NCI-H2081 (cell line): ENCODE measurements around the gene UNC5C.

Source experiments
- DNase-seq, 2 experiments: peaks; one replicate each; lab custom pipeline; 2025; lab: John Stamatoyannopoulos, UW

UNC5C gene

DNA sequence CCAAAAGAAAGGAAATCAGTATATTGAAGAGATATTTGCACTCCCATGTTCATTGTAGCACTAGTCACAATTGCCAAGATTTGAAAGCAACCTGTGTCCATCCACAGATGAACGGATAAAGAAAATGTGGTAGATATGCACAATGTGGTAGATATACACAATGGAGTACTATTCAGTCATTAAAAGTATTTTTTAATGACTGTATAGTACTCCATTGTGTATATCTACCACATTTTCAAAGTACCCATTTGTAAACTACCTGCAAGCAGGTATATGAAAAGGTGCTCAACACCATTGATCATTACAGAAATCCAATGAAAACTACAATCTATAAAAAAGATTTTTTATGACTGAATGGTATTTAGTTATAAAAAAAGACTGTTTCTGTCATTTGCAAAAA, 200.4 kb downstream of the UNC5C start:
- DNase-seq, result no peak

GRCh38 chr4:95343235-95343634, 205.5 kb downstream of the UNC5C start:
- DNase-seq, result no peak

- DNase-seq, result no peak
Measured at GRCh38 chr4:95340191-95340590, 208.6 kb downstream of the UNC5C start.

DNA sequence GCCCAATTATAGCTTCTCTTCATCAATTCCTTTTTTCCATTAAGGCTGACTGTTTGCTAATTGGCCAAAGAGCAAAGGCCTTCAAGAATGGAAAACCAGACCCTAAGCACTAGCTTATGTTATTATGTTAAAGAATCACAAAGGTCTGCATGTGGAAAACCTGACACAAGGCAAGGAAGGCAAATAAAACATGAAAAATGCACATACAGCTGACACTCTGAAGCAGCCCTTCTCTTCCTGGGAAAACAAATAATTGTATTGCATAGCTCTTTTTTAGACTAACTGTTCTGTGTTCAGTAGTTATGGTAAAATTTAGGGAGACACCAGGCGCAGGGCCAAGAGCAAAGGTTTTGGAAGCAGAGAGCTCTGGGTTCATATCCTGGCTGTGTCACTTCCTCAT, 223.1 kb downstream of the UNC5C start:
- no peak for DNase-seq

- DNase-seq, result no peak
Measured at GRCh38 chr4:95319169-95319568, 229.6 kb downstream of the UNC5C start.

DNA sequence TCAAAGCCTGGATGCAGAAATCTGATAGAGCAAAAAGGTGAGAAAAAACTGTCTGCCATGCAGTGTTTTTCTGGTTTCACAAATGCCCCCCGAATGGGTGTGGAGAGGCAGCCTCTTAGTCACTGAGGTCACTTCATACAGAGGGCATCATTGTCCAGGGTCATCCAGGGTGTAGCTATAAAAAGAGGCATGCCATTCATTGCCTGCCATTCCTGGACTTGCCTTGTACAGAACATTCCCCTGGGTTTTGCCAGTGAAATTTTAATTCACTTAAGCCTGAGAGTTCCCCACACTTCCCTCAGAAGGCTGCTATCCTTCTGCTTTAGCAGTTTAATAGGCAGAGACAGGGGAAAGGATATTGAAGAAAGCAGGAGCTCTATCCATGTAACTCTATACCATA, 230.3 kb downstream of the UNC5C start:
- no peak for DNase-seq

GRCh38 chr4:95318044-95318443, 230.7 kb downstream of the UNC5C start:
- DNase-seq, result no peak

DNA sequence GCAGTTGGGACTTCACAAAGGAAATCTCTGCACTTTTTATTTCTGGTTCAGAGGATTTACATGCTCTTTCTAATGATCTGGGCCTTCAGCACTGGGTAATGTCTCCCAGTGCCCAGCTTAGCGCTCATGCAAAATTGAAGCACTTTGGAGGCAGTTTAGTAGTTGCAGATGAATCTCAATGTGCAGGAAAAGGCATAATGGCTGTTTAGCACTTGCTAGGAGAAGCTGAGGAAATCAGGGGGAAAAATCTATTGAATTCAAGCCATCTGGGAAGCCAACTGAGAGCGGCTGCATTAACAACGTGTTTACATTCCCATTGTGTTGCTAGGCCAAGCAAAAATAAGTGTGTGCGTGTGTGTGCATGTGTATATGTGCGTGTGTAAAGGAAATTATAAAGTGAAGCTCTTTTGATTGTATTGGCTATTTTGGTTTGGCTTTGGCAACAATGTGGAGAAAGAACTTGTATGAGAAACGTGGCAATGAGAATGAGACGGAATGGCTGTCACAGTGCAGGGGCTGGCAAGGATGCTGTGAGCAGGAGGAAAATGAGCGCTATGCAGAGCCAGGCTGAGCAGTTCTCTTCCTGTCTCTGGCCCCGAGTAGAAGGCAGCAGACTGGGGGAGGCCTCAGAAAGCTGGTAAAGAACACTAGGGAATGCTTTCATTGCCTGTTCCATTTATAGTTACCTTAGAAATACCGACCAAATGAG, 231.5 kb downstream of the UNC5C start:
- peak in 1 of 2 experiments; percentile 12 for DNase-seq

GRCh38 chr4:95314573-95314972, 234.2 kb downstream of the UNC5C start:
- DNase-seq, result no peak

DNA sequence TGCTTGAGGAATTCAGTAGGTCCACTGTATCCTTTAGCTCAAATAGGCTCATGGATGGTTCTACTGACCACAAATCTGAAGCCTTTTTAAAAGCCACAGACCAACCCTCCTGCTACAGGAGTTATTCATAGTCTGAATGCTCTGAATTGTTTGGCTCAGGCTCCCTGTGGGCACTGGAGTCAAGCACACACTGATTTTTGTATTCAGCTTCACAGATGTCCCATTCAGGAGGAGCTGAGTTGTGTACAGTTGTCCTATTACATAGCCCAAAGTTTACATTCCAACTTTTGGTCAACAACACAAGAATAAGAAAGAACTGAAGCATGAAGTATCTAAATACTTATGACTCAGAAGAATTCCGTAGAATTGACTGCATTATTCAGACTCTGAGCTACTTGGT, 243.9 kb downstream of the UNC5C start:
- peak in 1 of 2 experiments; percentile 11 for DNase-seq

DNA sequence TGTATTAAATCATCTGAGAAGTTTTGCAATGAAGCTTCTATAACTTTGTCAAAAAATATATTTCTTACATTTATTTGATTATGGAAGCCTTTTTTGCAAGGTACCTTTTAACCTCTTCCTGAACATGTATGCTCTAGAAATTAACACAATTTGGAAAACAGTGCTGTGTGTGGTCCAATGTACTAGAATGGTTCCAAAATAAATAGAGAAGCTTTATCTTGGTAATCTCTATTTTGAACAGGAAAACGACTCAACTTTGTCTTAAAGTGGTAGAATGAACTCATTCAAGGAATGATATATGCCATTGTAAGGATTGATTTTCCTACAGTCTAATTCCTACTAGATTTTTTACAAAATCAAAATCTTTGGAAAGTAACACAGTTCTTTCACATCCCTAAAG, 248.5 kb downstream of the UNC5C start:
- no peak for DNase-seq

DNA sequence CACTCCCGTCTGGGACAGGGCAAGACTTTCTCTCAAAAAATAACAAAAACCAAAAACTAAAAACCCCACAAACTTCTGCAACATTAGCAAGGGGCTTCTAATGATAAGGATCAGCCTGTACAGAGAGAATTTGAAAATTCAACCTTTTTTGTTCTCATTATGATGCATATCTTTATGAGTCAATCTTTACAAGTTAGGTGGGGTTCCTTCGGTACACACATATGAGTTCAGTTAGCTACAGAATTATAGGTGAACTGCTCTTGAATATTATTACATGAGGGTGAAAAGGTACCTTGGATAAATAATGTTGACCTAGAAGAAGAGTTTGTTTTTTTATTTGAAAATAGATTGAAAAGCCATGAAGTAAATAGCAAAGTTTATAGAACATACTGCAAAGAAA, 252.7 kb downstream of the UNC5C start:
- DNase-seq, result no peak

DNA sequence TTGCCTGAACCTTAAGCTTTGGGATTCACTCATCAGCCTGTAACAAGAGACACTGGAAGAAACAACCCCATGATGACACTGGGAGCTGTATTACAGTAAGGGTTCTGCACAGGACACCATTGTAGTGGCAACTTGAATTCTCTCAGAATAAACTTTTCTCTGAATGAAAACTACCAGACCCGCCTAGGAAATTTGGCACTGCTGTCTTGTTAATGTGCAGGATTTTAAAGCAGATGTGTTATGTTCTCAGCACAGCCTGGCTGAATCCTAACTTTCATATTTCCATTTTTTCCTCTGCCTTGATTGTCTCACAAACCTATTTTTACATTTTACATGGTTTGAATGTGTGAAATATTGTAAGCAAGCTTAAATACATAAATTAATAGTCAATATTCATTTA, 253.6 kb downstream of the UNC5C start:
- no peak for DNase-seq

- no peak for DNase-seq
Measured at GRCh38 chr4:95294321-95294720, 254.5 kb downstream of the UNC5C start.

GRCh38 chr4:95293014-95293413, 255.8 kb downstream of the UNC5C start:
- DNase-seq, result no peak

DNA sequence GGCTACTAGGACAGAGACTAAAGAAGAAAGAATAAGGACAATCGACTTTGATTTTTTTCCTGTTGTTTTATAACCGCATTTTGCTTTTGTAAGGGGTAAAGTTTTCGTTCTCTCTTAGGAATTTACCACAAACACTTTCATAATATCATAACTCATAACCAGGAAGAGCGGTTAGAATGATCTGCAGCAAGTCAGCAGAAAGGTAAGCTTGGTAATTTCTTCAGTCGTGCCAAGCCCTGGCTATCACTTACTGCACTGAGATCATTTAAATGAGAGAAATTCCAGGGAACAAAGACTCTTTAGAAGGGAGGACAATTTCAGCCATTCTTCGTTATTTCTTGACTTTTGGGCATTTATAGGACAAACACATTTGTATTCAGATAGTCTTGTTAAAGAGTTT, 258.1 kb downstream of the UNC5C start:
- no peak for DNase-seq

DNA sequence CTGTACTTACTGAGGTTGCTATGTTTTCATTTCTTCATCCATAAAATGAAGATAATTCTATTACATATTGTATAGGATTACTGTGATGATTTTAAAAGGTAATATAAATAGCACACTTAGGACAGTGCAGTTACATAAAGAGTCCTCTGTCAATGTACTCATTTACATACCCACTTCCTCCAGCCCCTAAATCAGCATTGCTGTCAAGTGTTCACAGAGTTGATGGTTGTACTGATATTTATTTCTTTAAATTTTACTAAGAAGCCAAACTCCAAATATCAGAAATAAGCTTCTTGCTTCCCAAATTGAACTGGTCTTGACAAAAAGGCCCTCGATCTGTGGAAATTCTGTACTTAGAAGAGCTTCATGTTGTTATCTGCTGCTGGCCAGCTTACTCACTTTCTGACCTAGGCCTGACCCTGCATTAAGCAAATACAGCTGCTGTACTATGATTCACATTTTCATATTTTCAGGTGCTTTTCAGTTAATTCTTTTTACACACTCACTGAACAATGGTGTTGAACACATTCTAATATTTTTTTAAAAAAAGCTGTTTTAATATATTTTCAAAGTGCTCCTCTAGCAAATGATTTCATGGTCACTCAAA, 259.6 kb downstream of the UNC5C start:
- peak in 1 of 2 experiments; percentile 14 for DNase-seq

DNA sequence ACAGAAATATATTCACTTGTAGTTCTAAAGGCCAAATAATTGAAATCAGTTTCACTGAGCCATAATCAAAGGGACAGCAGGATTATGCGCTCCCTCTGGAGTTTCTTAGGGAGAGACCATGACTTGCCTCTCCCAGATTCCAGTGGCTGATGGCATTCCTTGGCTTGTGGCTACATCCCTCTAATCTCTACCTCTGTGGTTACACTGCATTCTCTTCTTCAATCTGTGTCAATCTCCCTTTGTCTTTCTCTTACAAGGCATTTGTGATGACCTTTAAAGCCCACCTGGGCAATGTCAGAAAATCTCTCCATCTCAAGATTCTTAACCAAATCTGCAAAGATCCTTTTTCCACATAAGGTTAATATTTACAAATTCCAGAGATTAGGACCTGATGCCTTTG, 260.2 kb downstream of the UNC5C start:
- no peak for DNase-seq

DNA sequence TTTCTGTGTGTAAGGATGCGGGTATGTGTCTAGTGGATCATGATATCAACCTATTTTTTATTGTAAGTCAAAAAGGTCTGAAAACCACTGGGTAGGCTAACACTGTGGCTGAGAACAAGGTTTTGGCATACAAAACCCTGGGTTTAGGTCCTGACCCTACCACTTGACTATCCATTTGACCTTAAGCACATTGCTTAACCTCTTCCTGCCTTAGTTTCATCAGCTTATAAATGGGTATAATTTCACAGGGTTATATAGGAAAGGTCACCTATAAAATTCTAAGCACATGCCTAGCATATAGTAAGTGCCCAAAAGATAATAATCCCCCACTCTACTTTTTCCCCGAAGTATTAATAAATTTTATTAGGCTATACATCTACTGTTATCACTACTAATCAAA, 263.0 kb downstream of the UNC5C start:
- DNase-seq, result no peak

GRCh38 chr4:95284655-95285054, 264.1 kb downstream of the UNC5C start:
- DNase-seq, result no peak

GRCh38 chr4:95283320-95283719, 265.5 kb downstream of the UNC5C start:
- DNase-seq, result no peak

DNA sequence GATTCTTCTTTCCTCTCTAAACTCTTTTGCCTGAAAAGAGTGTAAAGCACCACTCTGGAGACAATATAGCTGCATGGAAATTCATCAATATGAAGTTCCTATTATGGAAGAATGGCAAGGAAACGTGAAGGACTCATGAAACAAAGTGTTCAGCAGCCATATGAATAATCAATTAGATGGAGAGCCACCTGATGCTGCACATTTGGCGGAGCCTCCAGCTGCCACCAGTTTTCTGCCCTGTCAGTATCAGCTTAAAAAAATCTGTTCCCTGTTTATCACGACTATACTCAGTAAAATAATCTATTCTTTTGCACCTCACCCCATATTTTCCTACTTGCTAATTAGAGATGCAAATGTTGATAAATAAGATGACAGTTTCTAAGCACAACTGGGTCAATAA, 276.0 kb downstream of the UNC5C start:
- DNase-seq, result no peak

DNA sequence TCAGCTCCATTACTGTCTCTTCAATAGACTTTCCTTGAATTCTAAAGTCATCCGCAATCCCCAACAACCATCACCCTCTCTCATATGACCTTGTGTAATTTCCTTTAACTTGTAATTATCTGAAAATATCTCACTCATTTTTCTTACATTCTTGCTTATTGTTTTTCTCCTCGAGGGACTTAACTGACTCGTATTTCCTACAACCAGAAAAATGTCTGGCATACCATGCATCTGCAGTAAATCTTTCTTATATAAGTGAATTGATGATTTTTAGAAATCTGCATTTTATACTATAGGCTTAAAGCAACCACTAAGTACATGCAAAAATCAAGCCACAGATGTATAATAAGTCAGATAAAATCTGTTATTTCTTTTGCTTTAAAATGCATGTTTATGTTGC, 276.7 kb downstream of the UNC5C start:
- DNase-seq, result no peak
